CD4-positive, alpha-beta T cell treated with Interleukin-1 beta for 1 hour (primary cell): Measurements from ENCODE around the gene TAT.
"Not testable (repeated sequence)": the region's sequence is repeated elsewhere in the genome, so short reads cannot be mapped to it uniquely, and the experiment has no call there.

Experiments
- DNase-seq, 2 donors: peaks; one replicate each; pipeline ENCODE4 v3.0.0-alpha.2; 2020 to 2022

Gene TAT

GRCh38 chr16:71584543-71585317, 7.8 kb upstream of the TAT start:
- no peak for DNase-seq

GRCh38 chr16:71582553-71582848, 5.6 kb upstream of the TAT start:
- not testable (repeated sequence) for DNase-seq

DNA sequence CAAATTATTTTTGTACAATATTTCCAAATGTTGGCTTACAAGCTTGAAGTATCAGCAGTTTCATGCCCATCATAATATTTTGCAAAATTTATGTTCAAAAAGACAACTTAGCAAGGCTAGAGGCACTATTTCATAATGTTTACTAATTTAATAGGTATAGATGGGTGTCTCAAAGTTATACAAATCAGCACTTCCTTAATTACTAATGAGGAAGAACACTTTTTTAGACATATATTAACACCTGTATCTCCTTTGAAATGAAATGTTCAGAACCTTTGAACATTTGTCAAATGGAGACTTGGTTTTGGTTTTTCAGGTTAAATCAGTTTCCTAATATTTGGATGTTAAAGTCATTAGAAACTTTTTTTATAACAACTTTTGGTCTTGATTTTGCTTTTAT, 2.2 kb downstream of the TAT start:
- DNase-seq: no peak

DNA sequence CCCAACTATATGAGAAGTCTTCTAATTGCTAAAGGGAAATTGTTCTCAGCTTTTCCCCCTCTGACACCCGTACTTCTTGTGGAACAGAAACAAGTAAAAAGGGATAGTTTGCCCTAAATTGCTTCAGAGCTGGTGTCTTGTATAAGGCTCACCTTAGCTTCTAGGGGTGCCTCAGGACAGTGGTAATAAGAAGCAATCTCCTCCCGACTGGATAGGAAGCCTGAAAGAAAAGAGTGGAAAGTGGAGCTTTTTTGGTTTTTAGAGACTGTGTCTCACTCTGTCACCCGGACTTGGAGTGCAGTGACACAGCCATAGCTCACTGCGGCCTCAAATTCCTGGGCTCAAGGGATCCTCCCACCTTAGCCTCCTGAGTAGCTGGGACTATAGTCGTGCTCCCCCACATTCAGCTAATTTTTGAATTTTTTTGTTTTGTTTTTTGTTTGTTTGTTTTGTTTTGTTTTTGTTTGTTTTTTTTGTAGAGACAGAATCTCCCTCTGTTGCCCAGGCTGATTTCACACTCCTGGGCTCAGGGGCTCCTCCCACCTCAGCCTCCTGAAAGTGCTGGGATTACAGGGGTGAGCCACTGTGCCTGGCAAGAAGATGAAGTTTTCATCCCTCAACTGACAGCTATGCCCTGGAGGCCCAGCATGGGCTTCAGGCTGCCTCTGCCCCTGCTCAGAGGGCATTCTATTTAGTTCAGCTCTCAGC, 3.4 kb downstream of the TAT start:
- DNase-seq: no peak

DNA sequence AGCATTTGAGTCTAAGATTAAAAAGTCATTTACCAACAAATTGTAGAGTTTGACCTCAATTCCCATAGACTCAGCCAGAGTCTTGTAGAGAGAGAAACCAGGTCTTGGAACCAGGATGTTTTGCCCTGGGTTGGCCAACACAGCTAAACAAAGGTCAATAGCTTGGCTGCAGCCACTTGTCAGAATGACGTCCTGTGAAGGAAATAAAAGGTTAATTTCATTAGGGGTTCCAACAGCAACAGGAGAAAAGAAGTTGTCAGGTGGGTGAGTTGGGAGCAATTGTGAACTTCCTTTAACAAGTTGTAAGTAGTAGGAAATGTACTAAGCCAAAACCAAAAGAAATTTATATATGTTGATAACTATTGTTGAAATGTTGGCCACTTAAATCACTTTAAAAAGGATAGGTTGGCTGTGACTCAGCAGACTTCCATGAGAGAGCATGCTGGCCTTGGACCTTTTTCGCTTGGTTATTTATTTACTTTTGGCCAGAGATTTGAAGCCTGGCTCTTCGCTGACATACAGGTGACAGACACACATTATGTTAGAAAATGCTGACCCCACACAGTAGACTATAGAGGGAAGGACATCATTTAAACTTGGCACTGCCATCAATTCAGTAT, 4.3 kb downstream of the TAT start:
- no peak for DNase-seq

DNA sequence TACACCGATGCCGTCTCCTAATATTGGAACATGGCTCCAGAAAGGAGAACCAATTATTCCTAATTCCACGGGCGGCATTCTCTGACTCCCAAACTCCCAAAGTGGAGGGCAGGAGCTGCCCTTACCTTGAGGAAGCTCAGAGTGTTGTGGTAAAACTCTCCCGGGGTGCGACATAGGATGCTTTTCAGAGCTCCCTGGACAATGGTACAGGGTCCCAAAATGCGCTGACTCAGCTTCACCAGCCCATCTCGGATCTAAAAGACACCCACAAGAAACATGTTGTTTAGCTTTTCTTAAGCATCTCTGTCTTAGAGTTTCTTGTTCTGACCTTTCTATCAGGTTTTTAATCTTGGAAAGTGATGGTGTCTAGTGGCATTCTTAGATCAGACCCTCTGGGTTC, 6.7 kb downstream of the TAT start:
- no peak for DNase-seq

- no peak for DNase-seq
Observed at GRCh38 chr16:71569621-71570020, 7.3 kb downstream of the TAT start.

GRCh38 chr16:71568551-71568950, 8.3 kb downstream of the TAT start:
- DNase-seq: no peak

DNA sequence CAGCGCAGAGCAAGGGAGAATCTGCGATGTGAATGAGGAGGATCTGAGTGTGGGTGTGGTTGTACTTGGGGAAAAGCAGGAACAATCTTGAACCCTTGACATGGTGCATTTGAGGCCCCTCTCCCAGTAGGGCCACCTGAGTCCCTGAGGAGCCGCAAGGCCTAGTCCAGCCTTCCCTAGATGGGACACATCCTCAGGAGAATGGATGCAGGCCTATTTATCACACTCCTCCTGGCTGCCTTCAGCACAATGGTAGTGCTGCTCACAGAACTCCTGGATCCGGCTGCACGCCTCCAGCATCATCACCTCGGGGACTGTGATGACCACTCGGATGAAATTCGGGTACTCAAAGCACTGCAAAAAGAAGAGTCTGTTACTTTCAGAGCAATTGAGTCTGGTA, 9.0 kb downstream of the TAT start:
- no peak for DNase-seq

GRCh38 chr16:71565812-71566700, 10.8 kb downstream of the TAT start:
- DNase-seq: peak in 1 of 2 donors; percentile 6

DNA sequence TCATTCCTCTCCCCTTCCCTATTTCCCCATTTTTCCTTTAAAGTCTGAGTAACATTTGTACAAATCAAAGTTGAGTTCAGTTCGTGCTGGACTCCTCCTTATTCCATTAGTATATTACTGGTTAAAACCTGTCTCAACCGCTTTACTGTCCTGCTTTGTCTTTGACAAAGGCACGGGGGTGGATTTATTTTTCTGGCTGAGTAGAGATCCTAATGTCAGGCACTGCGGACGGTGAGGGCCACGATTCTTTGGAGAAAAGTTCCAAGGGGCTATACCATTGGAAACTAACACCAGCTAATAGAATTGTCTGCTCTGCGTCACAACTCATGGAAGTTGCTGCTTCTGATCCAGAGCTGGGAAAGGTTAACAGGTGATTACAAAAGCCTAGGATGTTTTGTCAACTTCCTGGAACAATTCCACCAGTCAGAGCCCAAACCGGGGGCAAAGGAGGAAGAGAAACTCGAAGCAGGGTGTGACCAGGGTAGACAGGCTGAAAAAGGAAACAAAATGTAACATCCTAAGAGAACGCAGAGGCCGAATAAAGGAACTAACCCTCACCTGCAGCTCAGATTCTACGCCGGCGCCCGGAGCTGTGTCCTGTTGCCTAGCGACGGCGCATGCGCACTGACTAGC, 12.4 kb downstream of the TAT start:
- no peak for DNase-seq

- DNase-seq: no peak
Observed at GRCh38 chr16:71562552-71562951, 14.3 kb downstream of the TAT start.

- DNase-seq: not testable (repeated sequence)
Observed at GRCh38 chr16:71561886-71562285, 15.0 kb downstream of the TAT start.

DNA sequence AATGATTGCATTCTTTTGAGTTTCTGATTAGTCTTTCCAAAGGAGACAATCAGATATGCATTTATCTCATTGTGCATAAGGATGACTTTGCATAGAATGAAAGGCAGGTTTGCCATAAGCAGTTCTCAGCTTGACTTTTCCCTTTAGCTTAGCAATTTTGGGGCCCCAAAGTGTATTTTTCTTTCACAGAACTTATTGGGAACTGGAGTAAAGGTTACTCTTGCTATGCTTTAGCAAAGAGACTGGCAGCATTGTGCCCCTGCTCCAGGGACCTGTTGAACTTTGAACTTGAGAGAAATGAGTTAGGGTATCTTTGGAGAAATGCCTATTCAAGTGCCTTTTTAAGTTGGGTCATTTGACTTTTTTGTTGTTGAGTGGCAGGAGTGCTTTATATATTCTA, 17.0 kb downstream of the TAT start:
- no peak for DNase-seq

DNA sequence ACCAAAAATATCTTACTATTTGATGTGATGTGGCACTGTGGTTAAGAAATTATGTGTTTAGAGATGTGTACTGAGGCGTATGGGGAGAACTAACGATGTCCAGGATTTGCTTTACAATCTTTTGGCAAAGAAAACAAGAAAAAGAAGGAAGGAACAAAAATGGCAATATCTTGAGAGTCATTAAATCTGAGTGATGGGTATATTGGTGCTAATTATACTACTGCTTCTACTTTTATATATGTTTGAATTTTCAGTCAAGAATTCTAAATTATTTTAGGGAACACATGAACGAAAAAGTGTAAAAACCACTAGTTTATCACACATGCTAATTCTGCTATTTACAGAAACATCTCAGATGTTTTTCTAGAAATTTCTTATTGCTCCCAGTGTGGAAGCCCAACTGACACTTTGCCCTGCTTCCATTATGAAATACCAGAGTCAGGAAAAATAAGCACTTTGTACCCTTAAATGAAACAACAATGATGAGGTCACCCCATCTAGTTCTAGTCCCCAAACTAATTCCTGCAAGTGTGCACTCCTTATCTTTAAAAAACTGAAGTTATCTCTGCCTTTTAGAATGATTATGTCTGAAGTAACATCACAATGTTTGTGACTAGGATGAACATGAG, 18.8 kb downstream of the TAT start:
- no peak for DNase-seq

- DNase-seq: no peak
Observed at GRCh38 chr16:71557299-71557698, 19.6 kb downstream of the TAT start.

GRCh38 chr16:71555230-71555891, 21.5 kb downstream of the TAT start:
- no peak for DNase-seq

DNA sequence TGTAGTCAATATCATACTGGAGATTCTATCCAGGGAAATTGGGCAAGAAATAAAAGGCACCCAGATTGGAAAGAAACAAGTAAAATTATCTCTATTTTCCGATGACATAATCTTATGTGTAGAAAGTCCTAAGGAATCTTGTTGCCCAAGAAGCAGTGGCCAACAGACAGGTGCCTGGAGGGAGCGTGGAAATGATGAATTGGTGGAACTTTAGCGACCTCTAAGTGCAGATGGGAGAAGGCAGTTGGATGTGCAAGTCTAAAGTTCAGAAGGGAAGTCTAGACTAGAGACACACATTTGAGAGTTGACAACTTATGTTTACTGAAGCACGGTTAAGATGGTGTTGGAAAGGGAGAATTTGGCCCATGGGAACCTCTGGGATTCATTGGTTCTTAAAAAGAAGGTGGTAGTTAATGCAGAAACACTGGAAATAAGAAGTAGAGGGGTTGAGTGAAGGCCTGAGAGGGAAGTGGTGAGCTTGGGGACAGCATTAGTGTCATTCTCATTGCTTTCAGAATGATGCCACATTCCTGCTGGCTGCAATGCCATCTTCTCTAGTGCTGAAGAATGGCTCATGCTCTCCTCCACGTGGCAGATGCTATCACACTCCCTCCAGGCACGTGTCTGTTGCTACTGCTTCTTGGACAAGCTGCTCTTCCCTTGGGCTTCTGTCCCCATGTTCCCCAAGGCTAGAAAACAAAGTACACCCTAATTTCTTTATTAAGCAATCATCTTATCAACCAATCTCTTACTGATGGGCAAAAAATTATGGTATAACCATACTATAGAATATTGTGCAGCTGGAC, 24.0 kb downstream of the TAT start:
- no peak for DNase-seq

DNA sequence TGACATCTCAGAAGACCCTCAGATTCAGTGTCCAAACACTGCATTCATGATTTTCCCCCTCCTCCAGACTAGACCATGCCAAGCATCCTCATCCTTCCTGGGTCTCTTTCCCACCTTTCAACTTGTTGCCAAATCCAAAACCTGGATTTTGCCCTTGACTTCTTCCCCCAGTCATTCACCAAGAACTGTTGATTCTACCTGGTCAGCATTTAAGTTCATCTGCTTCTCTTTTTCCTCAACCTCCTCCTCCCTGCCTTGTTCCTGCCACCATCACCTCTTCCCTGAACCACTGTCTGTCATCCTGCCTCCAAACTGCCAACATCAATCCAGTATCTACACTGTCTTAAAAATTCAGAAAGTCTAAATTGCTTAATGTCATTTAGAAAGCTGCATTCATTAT, 29.7 kb downstream of the TAT start:
- no peak for DNase-seq

GRCh38 chr16:71542377-71542776, 34.5 kb downstream of the TAT start:
- peak; percentile 45 to 54 for DNase-seq

DNA sequence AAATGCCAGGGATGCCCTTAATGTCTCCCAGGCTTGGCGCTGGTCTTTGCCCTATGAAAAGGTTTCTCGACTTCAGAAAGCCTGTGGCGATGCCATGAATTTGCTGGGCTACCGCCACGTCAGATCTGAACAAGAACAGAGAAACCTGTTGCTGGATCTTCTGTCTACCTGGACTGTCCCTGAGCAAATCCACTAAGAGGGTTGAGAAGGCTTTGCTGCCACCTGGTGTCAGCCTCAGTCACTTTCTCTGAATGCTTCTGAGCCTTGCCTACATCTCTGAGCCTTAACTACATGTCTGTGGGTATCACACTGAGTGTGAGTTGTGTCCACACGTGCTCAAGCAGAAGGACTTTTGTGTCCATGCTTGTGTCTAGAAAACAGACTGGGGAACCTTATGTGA, 39.2 kb downstream of the TAT start:
- peak; percentile 12 to 21 for DNase-seq
